GM12865 (cell line): ENCODE data around the gene TM2D3.

Experiments
- DNase-seq: peaks from one replicate; pipeline ENCODE4 v3.0.0; 2010; ENCODE audit warnings: low read depth
- H3K4me3 ChIP-seq: 2 replicates; pipeline ENCODE4 v1.5.1; 2011; ENCODE audit warnings: mild to moderate bottlenecking, low read depth, low read length, control low read depth
- CTCF ChIP-seq: IDR thresholded peaks from 2 replicates; pipeline ENCODE4 v1.5.1; 2011; ENCODE audit warnings: low read length, control low read depth, low read depth, inconsistent platforms; ENCODE audit not compliant: insufficient read depth; ENCODE audit errors: missing control alignments

The TM2D3 gene

GRCh38 chr15:101650145-101650544 is 2.0 kb downstream of the TM2D3 start:
- TF ChIP-seq CTCF, result no peak
- DNase-seq, result no peak
- H3K4me3 ChIP-seq, result peak overlapping the region; percentile 74

- no peak overlapping the region for H3K4me3 ChIP-seq
- DNase-seq, result no peak
- no peak for TF ChIP-seq CTCF
These were observed 3.8 kb downstream of the TM2D3 start for GRCh38 chr15:101648356-101648755.

GRCh38 chr15:101647251-101647650 is 4.9 kb downstream of the TM2D3 start:
- no peak for TF ChIP-seq CTCF
- DNase-seq, result no peak
- H3K4me3 ChIP-seq, result no peak overlapping the region

- DNase-seq, result no peak
- no peak for TF ChIP-seq CTCF
- H3K4me3 ChIP-seq, result no peak overlapping the region
These were observed 5.5 kb downstream of the TM2D3 start for GRCh38 chr15:101646672-101647071.

- TF ChIP-seq CTCF, result no peak
- H3K4me3 ChIP-seq, result no peak overlapping the region
- DNase-seq, result no peak
These were observed 9.8 kb downstream of the TM2D3 start for GRCh38 chr15:101642361-101642760.

GRCh38 chr15:101641894-101642293 is 10.3 kb downstream of the TM2D3 start:
- no peak for TF ChIP-seq CTCF
- peak; percentile 41 for DNase-seq
- H3K4me3 ChIP-seq, result no peak overlapping the region

- peak; percentile 85 for TF ChIP-seq CTCF
- DNase-seq, result peak; percentile 83
- H3K4me3 ChIP-seq, result no peak overlapping the region
These were observed 10.9 kb downstream of the TM2D3 start for GRCh38 chr15:101641129-101641764.
